Fibroblast of lung (primary cell): ENCODE results near the gene CD300H. TPM values are rescaled to one million over a fixed set of nuclear protein-coding genes. Genes with fewer than 3 reads are reported as not detected.
"Not testable (repeated sequence)": the region's sequence is repeated elsewhere in the genome, so short reads cannot be mapped to it uniquely, and the experiment has no call there.

Source experiments
- DNase-seq, 2 donors: peaks; one replicate each; pipeline versions ENCODE4 v3.0.0 to v3.0.0-alpha.2; 2010; ENCODE audit warnings: low read depth in 2 of 2
- H2AFZ ChIP-seq: 2 replicates; pipeline ENCODE4 v1.5.1; 2012; ENCODE audit warnings: low read length, control low read depth, inconsistent platforms
- H3K27ac ChIP-seq: 2 replicates; pipeline ENCODE4 v1.5.1; 2011; ENCODE audit warnings: low read length, control low read depth; ENCODE audit not compliant: insufficient read depth
- H3K27me3 ChIP-seq: 2 replicates; pipeline ENCODE4 v1.5.1; 2011; ENCODE audit warnings: mild to moderate bottlenecking, low read length; ENCODE audit not compliant: control insufficient read depth, insufficient read depth
- H3K36me3 ChIP-seq: 2 replicates; pipeline ENCODE4 v1.5.1; 2011; ENCODE audit warnings: low read length; ENCODE audit not compliant: control insufficient read depth, insufficient read depth
- H3K4me1 ChIP-seq: 2 replicates; pipeline ENCODE4 v1.5.1; 2011; ENCODE audit warnings: low read length; ENCODE audit not compliant: control insufficient read depth, insufficient read depth; ENCODE audit errors: extremely low read depth
- H3K4me2 ChIP-seq: 2 replicates; pipeline ENCODE4 v1.5.1; 2011; ENCODE audit warnings: low read length, control low read depth; ENCODE audit not compliant: insufficient read depth; ENCODE audit errors: extremely low read depth
- H3K4me3 ChIP-seq, 4 experiments: fragments of 200-600 bp in 1 of 4; sonication (generic) in 1 of 4; replicated peaks in 1 of 4; 2 replicates each; pipeline ENCODE4 v1.5.1; 2011 to 2016; ENCODE audit warnings: low read length in 4 of 4, low read depth in 3 of 4, mild to moderate bottlenecking in 3 of 4, control low read depth in 2 of 4, inconsistent platforms in 1 of 4, mixed read lengths in 1 of 4; ENCODE audit not compliant: insufficient read depth in 1 of 4; ENCODE audit errors: control extremely low read depth in 1 of 4
- H3K79me2 ChIP-seq: 2 replicates; pipeline ENCODE4 v1.5.1; 2012; ENCODE audit warnings: mild to moderate bottlenecking, low read length, inconsistent platforms; ENCODE audit not compliant: control insufficient read depth, insufficient read depth
- H3K9ac ChIP-seq: 2 replicates; pipeline ENCODE4 v1.5.1; 2011; ENCODE audit warnings: mild to moderate bottlenecking, low read length, control low read depth; ENCODE audit not compliant: insufficient read depth
- H3K9me3 ChIP-seq: 2 replicates; pipeline ENCODE4 v1.5.1; 2012; ENCODE audit warnings: low read depth, low read length; ENCODE audit not compliant: control insufficient read depth, insufficient read depth
- H4K20me1 ChIP-seq: 2 replicates; pipeline ENCODE4 v1.5.1; 2011; ENCODE audit warnings: low read length; ENCODE audit not compliant: control insufficient read depth, insufficient read depth; ENCODE audit errors: extremely low read depth
- CTCF ChIP-seq, 2 donors: IDR thresholded peaks in 1 of 2; conservative IDR thresholded peaks in 1 of 2; 1 replicate in 1 of 2; 2 replicates in 1 of 2; pipeline ENCODE4 v1.5.1; 2011 to 2012; ENCODE audit warnings: low read length in 2 of 2, control low read depth in 1 of 2, inconsistent platforms in 1 of 2, low read depth in 1 of 2, mild to moderate bottlenecking in 1 of 2
- EZH2 ChIP-seq: IDR thresholded peaks from 2 replicates; pipeline ENCODE4 v1.5.1; 2012; ENCODE audit warnings: low read length, control low read depth, mild to moderate bottlenecking; ENCODE audit errors: missing control alignments
- polyA plus RNA-seq, 2 donors: library from polyadenylated mRNA; depleted of rRNA in 1 of 2; stranded (reverse) in 1 of 2; unstranded in 1 of 2; fragments of >200 nt; gene quantifications; 2 replicates each; pipeline ENCODE4 v1.2.1, GENCODE V29; 2011 to 2012; ENCODE audit warnings: missing spikeins in 1 of 2
- total RNA-seq: library from RNA; depleted of rRNA; stranded (reverse); fragments of >200 nt; gene quantifications from 2 replicates; pipeline ENCODE4 v1.2.1, GENCODE V29; 2014

The CD300H gene
- total and polyA plus RNA-seq, 2 donors (not counting 1 experiment from before 2014, with no cell fraction given): not detected

GRCh38 chr17:74521701-74522201, 45.6 kb downstream of the CD300H start:
- Histone ChIP-seq H3K9ac (no peak overlapping the region), H3K4me3 (no peak overlapping the region), H3K79me2 (no peaks in the 10 kb centered on the region), H3K4me2 (no peak overlapping the region), H3K27me3 (no peaks in the 10 kb centered on the region), H2AFZ (no peak overlapping the region), H3K9me3 (no peaks in the 10 kb centered on the region), H3K4me1 (no peaks in the 10 kb centered on the region), H3K36me3 (no peaks in the 10 kb centered on the region), H4K20me1 (no peaks in the 10 kb centered on the region), H3K27ac (no peak overlapping the region)
- no peak for DNase-seq
- no peak for TF ChIP-seq EZH2
- TF ChIP-seq CTCF (conservative IDR thresholded peaks at IDR 0.05 in 1 of 2, IDR thresholded peaks at IDR 0.05 in 1 of 2; ENCODE audit: low read depth in 1 of 2, low read length in 2 of 2): no peak

- Histone ChIP-seq H3K27ac (no peak overlapping the region), H3K4me2 (no peak overlapping the region)
- peak in 1 of 2 donors; percentile 19 for DNase-seq
Measured at GRCh38 chr17:74520790-74521480, 46.4 kb downstream of the CD300H start.

GRCh38 chr17:74520016-74520434, 47.3 kb downstream of the CD300H start:
- Histone ChIP-seq H3K27me3 (no peaks in the 10 kb centered on the region), H3K4me3 (no peak overlapping the region), H4K20me1 (no peaks in the 10 kb centered on the region), H3K9ac (no peak overlapping the region), H3K27ac (no peak overlapping the region), H3K36me3 (no peaks in the 10 kb centered on the region), H2AFZ (no peak overlapping the region), H3K79me2 (no peaks in the 10 kb centered on the region), H3K9me3 (no peaks in the 10 kb centered on the region), H3K4me2 (no peak overlapping the region), H3K4me1 (no peaks in the 10 kb centered on the region)
- TF ChIP-seq CTCF (conservative IDR thresholded peaks at IDR 0.05 in 1 of 2, IDR thresholded peaks at IDR 0.05 in 1 of 2; ENCODE audit: low read depth in 1 of 2, low read length in 2 of 2) (no peak), EZH2 (no peak)
- DNase-seq: no peak

More at GRCh38 chr17:74520790-74521480, 46.4 kb downstream of the CD300H start:
- Histone ChIP-seq H3K4me3 (no peak overlapping the region), H3K9ac (no peak overlapping the region), H3K9me3 (no peaks in the 10 kb centered on the region), H2AFZ (no peak overlapping the region), H3K36me3 (no peaks in the 10 kb centered on the region), H3K27me3 (no peaks in the 10 kb centered on the region), H3K4me1 (no peaks in the 10 kb centered on the region), H4K20me1 (no peaks in the 10 kb centered on the region), H3K79me2 (no peaks in the 10 kb centered on the region)
- TF ChIP-seq EZH2: no peak
- no peak for TF ChIP-seq CTCF (conservative IDR thresholded peaks at IDR 0.05 in 1 of 2, IDR thresholded peaks at IDR 0.05 in 1 of 2; ENCODE audit: low read depth in 1 of 2, low read length in 2 of 2)

GRCh38 chr17:74518413-74518981, 48.8 kb downstream of the CD300H start:
- H3K79me2 ChIP-seq, H3K27ac ChIP-seq, H3K4me1 ChIP-seq, H3K4me2 ChIP-seq, H3K4me3 ChIP-seq, H3K27me3 ChIP-seq, H3K36me3 ChIP-seq, DNase-seq, H2AFZ ChIP-seq, H4K20me1 ChIP-seq, H3K9ac ChIP-seq: not testable (repeated sequence)
- peaks cover 11% of the 10 kb centered on the region for H3K9me3 ChIP-seq
